ENCODE measurements around the gene STK25. TPM values are rescaled to one million over a fixed set of nuclear protein-coding genes. Genes with fewer than 3 reads are reported as not detected.

The STK25 gene
- total RNA-seq, 1 donor from 2014 or later: 211 TPM

- FAIRE-seq: no peak
- no peak for DNase-seq (ENCODE audit: low read depth)
- no peak overlapping the region for H3K4me3 Mint-ChIP-seq (ENCODE audit: unreplicated experiment)
Measured at GRCh38 chr2:241463276-241464135, 44.9 kb downstream of the STK25 start.

GRCh38 chr2:241461693-241462677 is 46.4 kb downstream of the STK25 start:
- no peak overlapping the region for H3K27ac Mint-ChIP-seq (ENCODE audit: unreplicated experiment)
- no peak for FAIRE-seq

More at GRCh38 chr2:241463276-241464135, 44.9 kb downstream of the STK25 start:
- H3K4me1 Mint-ChIP-seq (ENCODE audit: low read depth, unreplicated experiment): no peaks in the 10 kb centered on the region
- no peak overlapping the region for H2AFZ ChIP-seq (ENCODE audit: low read depth, low read length)
- no peak for TF ChIP-seq EZH2 (IDR thresholded peaks at IDR 0.05; ENCODE audit: insufficient read depth, low read length)
- TF ChIP-seq, protein P1, sequence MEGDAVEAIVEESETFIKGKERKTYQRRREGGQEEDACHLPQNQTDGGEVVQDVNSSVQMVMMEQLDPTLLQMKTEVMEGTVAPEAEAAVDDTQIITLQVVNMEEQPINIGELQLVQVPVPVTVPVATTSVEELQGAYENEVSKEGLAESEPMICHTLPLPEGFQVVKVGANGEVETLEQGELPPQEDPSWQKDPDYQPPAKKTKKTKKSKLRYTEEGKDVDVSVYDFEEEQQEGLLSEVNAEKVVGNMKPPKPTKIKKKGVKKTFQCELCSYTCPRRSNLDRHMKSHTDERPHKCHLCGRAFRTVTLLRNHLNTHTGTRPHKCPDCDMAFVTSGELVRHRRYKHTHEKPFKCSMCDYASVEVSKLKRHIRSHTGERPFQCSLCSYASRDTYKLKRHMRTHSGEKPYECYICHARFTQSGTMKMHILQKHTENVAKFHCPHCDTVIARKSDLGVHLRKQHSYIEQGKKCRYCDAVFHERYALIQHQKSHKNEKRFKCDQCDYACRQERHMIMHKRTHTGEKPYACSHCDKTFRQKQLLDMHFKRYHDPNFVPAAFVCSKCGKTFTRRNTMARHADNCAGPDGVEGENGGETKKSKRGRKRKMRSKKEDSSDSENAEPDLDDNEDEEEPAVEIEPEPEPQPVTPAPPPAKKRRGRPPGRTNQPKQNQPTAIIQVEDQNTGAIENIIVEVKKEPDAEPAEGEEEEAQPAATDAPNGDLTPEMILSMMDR (IDR thresholded peaks at IDR 0.05; ENCODE audit: insufficient read depth, low read depth, low read length): no peak
- H3K4me2 ChIP-seq (ENCODE audit: low read length): no peak overlapping the region
- H3K79me2 ChIP-seq (ENCODE audit: insufficient read depth, low read length): no peaks in the 10 kb centered on the region
- peaks cover 14% of the 10 kb centered on the region for H3K27me3 Mint-ChIP-seq (ENCODE audit: low read depth, unreplicated experiment)
- peaks cover 19% of the 10 kb centered on the region for H3K36me3 Mint-ChIP-seq (ENCODE audit: low read depth, unreplicated experiment)
- H3K27me3 ChIP-seq (ENCODE audit: insufficient read depth, low read length): no peaks in the 10 kb centered on the region
- H3K9me3 Mint-ChIP-seq (ENCODE audit: unreplicated experiment): peaks cover 2% of the 10 kb centered on the region
- H3K4me3 ChIP-seq (ENCODE audit: insufficient read depth, low read depth, low read length): no peak overlapping the region
- no peak overlapping the region for H3K27ac Mint-ChIP-seq (ENCODE audit: unreplicated experiment)
- no peaks in the 10 kb centered on the region for H3K36me3 ChIP-seq (ENCODE audit: insufficient read depth, low read length)
- H3K9ac ChIP-seq (ENCODE audit: low read length): no peak overlapping the region
- H3K27ac ChIP-seq (ENCODE audit: low read depth, low read length): no peak overlapping the region
- no peaks in the 10 kb centered on the region for H3K9me3 ChIP-seq (ENCODE audit: insufficient read depth, low read depth, low read length)
- H4K20me1 ChIP-seq (ENCODE audit: insufficient read depth, low read length): no peaks in the 10 kb centered on the region
- no peaks in the 10 kb centered on the region for H3K4me1 ChIP-seq (ENCODE audit: insufficient read depth, low read length)

DNA sequence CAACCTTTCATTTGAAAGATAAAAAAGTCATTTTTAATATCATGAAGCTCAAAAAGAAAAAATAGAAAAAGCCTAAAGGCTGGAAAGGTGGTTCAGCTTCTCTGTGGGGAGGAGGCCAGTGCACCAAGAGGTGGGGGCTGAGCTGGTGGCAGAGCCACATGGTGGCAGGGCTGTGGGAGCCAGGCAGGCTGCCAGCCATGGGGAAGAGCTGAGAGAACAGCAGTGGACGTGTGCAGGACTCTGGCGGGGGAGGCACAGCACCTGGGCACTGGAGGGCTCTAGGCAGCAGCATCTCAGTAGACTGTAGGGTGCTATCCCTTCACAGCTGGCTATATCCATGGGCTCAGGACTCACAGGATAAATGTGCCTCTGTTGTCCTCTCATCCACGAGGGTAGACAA is 47.8 kb downstream of the STK25 start:
- no peak overlapping the region for H3K4me2 ChIP-seq (ENCODE audit: low read length)
- H3K4me1 ChIP-seq (ENCODE audit: insufficient read depth, low read length): no peaks in the 10 kb centered on the region
- Mint-ChIP-seq H3K27me3 (ENCODE audit: low read depth, unreplicated experiment) (peaks cover 10% of the 10 kb centered on the region), H3K27ac (ENCODE audit: unreplicated experiment) (no peak overlapping the region), H3K4me3 (ENCODE audit: unreplicated experiment) (no peak overlapping the region), H3K36me3 (ENCODE audit: low read depth, unreplicated experiment) (peaks cover 19% of the 10 kb centered on the region), H3K4me1 (ENCODE audit: low read depth, unreplicated experiment) (no peaks in the 10 kb centered on the region), H3K9me3 (ENCODE audit: unreplicated experiment) (peaks cover 1% of the 10 kb centered on the region)
- H3K79me2 ChIP-seq (ENCODE audit: insufficient read depth, low read length): no peaks in the 10 kb centered on the region
- H3K9me3 ChIP-seq (ENCODE audit: insufficient read depth, low read depth, low read length): no peaks in the 10 kb centered on the region
- FAIRE-seq: no peak
- no peak for DNase-seq (ENCODE audit: low read depth)
- no peaks in the 10 kb centered on the region for H3K36me3 ChIP-seq (ENCODE audit: insufficient read depth, low read length)
- H3K27ac ChIP-seq (ENCODE audit: low read depth, low read length): no peak overlapping the region
- no peak overlapping the region for H3K4me3 ChIP-seq (ENCODE audit: insufficient read depth, low read depth, low read length)
- no peaks in the 10 kb centered on the region for H3K27me3 ChIP-seq (ENCODE audit: insufficient read depth, low read length)
- no peak overlapping the region for H3K9ac ChIP-seq (ENCODE audit: low read length)
- TF ChIP-seq, protein P1 (IDR thresholded peaks at IDR 0.05; ENCODE audit: insufficient read depth, low read depth, low read length): no peak
- no peak for TF ChIP-seq EZH2 (IDR thresholded peaks at IDR 0.05; ENCODE audit: insufficient read depth, low read length)
- no peak overlapping the region for H2AFZ ChIP-seq (ENCODE audit: low read depth, low read length)
- no peaks in the 10 kb centered on the region for H4K20me1 ChIP-seq (ENCODE audit: insufficient read depth, low read length)

More at GRCh38 chr2:241461693-241462677, 46.4 kb downstream of the STK25 start:
- Histone ChIP-seq H3K27me3 (ENCODE audit: insufficient read depth, low read length) (no peaks in the 10 kb centered on the region), H3K9me3 (ENCODE audit: insufficient read depth, low read depth, low read length) (no peaks in the 10 kb centered on the region), H3K36me3 (ENCODE audit: insufficient read depth, low read length) (no peaks in the 10 kb centered on the region), H3K9ac (ENCODE audit: low read length) (no peak overlapping the region), H3K4me1 (ENCODE audit: insufficient read depth, low read length) (no peaks in the 10 kb centered on the region), H4K20me1 (ENCODE audit: insufficient read depth, low read length) (no peaks in the 10 kb centered on the region), H3K4me3 (ENCODE audit: insufficient read depth, low read depth, low read length) (no peak overlapping the region), H3K4me2 (ENCODE audit: low read length) (no peak overlapping the region), H3K27ac (ENCODE audit: low read depth, low read length) (no peak overlapping the region), H2AFZ (ENCODE audit: low read depth, low read length) (no peak overlapping the region), H3K79me2 (ENCODE audit: insufficient read depth, low read length) (no peaks in the 10 kb centered on the region)
- peaks cover 12% of the 10 kb centered on the region for H3K27me3 Mint-ChIP-seq (ENCODE audit: low read depth, unreplicated experiment)
- DNase-seq (ENCODE audit: low read depth): no peak
- peaks cover 19% of the 10 kb centered on the region for H3K36me3 Mint-ChIP-seq (ENCODE audit: low read depth, unreplicated experiment)
- H3K9me3 Mint-ChIP-seq (ENCODE audit: unreplicated experiment): peaks cover 2% of the 10 kb centered on the region
- H3K4me1 Mint-ChIP-seq (ENCODE audit: low read depth, unreplicated experiment): no peaks in the 10 kb centered on the region
- H3K4me3 Mint-ChIP-seq (ENCODE audit: unreplicated experiment): no peak overlapping the region
- no peak for TF ChIP-seq EZH2 (IDR thresholded peaks at IDR 0.05; ENCODE audit: insufficient read depth, low read length)
